HG03354 (cell line): ENCODE results near the gene PIGQ.
A peak's percentile ranks its signal among the peaks of the same experiment; 100 is the strongest.

Source experiments
- ATAC-seq: cut with Tn5 transposase; IDR thresholded peaks from one replicate; pipeline ENCODE4 v1.9.1; 2021; ENCODE audit warnings: mild to moderate bottlenecking; ENCODE audit not compliant: unreplicated experiment, poor library complexity, severe bottlenecking

PIGQ gene

DNA sequence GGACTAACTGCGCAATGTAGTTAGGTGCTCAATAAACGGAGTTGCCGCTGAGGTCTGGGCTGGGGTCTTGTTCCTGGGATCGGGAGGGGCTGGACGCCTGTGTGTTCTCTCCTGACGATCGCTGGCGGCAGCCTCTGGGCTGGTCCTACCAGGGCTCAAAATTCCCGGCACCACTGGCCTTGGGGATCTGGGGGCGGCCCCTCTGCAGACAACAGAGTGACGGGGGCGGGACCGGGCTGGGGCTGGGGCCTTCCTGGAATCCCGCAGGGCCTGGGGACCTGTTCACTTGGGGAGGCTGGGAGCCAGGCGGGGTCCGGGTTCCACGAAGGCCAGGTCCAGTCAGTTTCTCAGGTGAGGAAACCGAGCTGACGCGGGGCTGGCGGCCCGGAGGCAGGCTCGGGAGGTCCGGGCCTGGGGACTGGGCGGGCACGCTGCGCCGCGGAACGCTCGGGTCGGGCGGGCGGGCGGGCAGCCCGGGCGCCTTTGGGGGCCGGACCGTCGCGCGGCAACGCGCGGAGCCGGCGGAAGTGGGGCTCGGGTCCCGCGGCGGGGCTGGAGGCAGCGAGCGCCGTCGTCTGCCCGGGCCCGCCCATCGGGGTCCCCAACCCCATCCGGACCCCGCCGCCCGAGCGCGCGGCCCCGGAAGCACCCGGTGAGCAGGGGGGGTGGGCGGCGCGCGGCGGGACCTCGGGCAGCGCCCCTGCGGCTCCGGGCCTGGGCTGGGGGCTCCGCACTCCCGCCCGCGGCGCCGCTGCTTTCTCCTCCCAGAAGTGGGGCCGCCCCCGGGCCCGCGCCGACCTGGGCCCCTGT lies at the start of gene PIGQ:
Gene PIGQ (plus strand): TSS at position 524 of the 810 bp plus-strand sequence. CDS start 4,107 bp downstream, outside the sequence.
- ATAC-seq = peak; percentile 57

- ATAC-seq = no peak
Observed at GRCh38 chr16:520847-521246, 48.9 kb upstream of the PIGQ start.

DNA sequence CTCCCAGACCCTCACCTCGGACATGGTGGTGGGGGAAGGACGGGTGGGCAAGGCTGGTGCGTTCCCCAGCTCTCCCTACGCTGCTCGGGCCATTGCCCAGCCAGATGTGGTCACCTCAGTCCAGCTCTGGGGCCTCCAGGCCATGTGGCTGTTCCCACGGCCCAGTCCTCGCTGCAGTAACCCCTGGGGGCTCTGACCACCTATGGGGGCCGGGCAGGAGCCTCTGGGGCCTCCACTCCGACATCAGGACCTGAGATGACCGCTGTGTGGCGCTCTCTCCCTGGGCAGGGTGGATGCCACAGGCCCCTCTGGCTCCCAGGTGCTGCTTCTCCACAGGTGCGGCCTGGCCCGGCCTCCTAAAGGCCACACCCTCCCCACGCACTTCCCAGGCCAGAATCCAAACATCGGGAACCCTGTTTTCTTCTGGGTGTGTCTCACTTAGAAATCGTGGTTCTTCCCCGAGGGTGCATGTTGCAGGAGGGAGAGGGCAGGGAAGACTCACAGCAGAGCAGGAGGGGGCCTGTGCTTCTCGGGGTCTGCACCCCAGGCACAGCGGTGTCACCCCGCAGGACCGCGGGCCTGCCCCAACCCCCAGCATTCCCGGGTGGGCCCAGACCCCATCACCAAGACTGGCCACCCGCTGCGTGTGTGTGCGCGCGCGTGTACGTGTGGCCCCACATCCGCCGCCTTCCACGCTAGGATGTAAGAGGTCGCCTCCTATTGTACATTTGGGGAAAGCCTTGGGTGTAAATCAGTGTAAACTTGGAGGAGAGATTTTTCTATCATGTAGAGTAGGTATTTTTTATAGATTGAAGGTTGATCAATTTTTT lies 48.2 kb upstream of the PIGQ start:
- no peak for ATAC-seq

- no peak for ATAC-seq
Observed at GRCh38 chr16:522320-523096, 47.3 kb upstream of the PIGQ start.

- ATAC-seq = no peak
Observed at GRCh38 chr16:523097-523741, 46.5 kb upstream of the PIGQ start.

- no peak for ATAC-seq
Observed at GRCh38 chr16:524274-525040, 45.3 kb upstream of the PIGQ start.

DNA sequence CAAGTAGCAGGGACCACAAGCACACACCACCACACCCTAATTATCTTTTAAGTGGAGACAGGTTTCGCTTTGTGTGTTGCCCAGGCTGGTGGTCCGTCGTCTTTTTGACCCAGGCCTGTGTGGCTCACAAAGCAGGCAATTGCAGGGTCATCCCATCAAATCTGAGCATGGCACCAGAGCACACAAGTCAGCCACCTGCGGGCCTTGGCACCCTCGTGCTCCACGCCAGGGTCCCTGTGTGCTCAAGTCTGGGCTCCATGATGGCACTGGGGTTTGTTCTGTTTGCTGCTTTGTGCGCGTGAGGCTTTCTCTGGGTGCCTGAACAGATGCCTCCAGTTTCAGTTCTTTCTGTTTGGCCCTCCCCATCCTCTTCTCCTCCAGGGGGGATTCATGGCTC lies 44.6 kb upstream of the PIGQ start:
- no peak for ATAC-seq

GRCh38 chr16:525520-526180 lies 44.1 kb upstream of the PIGQ start:
- no peak for ATAC-seq

GRCh38 chr16:526181-527014 lies 43.4 kb upstream of the PIGQ start:
- peak; percentile 4 for ATAC-seq

DNA sequence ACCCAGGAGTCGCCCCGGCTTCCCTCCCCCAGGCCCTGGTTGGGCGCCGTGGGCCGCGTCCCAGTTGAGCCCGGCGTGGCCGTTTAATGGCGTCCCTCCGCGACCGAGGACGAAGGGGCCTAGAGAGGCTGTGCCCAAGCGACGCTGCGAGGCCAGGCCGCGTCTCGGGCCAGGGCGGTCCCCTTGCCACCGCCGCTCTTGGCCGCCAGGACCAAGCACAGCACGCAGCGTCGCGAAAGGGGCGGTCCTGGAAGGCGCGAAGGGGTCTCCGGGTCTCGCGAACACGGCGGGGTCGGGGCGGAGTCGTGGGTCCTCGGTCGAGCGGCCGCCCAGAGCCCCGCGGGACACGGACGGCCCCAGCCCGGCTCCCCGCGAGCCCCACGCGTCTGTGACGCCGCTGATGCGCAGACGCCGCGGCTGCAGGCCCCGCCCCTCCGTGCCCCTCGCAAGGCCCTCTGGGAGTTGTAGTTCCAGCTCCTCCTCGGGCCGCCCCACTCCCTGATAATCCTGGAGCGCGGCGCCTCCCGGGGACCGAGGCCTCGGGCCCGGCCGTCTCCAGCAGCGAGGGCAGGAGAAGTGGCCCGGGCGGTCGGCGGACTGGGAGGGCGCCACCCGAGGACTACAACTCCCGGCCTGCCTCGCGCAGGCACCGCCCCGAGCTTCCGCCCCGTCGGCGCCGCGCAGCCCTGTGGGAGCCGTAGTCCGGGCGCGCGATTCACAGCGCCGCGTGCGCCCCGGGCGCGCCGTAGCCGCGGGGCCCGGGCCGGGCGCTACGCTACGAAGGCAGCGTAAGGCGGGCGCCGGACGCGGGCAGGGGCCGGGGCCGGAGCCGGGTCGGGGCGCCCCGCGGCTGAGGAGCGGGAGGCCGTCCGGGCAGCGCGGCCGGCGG lies 42.5 kb upstream of the PIGQ start, which contains the start of gene CAPN15:
Gene CAPN15 (plus strand): TSS at position 698 of the 889 bp plus-strand sequence. CDS start 19,127 bp downstream, outside the sequence.
- peak; percentile 74 for ATAC-seq

DNA sequence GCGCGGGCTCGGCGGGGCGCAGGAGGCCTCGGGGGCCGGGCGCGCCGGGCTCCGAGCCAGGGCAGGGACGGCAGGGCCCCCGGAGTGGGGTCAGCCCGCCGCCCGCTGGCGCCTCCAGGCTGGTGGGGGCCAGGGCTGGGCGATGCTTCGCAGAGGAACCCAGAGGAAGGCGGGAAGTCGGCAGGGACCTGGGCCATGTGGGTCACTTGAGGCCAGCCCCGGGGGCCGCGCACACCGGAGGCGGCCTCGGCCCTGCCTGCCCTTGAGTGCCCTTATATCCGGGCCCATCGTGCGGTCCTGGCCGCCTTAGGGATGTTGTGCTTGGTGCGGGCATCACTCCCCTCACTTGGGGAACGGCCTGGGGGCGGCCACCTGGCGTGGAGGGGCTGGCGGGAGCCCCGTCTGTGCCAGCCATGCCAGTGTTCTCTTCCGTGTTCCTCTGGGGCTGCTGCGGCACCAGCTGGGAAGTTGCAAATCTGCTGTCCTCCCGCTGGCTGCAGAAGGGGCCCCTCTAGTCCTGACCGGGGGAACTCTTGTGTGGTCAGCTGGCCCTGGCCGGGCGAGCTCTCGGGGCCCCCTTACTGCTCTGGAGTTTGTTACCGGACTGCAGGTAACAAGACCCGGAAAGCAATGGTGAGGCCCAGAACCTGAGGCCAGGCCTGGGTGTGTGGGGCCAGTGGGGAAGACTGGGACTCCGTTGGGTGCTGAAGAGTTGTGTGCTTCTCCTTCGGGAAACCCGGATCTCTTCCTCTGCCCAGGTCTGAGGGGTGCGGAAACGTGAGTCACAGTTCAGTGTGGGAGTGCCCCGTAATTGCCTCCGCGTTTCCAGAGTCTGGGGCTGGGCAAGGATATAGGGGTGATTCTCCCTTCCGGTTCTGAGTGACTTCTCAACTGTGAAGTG lies 41.4 kb upstream of the PIGQ start:
- peak; percentile 11 for ATAC-seq

GRCh38 chr16:529012-529575 lies 40.7 kb upstream of the PIGQ start:
- ATAC-seq = no peak

DNA sequence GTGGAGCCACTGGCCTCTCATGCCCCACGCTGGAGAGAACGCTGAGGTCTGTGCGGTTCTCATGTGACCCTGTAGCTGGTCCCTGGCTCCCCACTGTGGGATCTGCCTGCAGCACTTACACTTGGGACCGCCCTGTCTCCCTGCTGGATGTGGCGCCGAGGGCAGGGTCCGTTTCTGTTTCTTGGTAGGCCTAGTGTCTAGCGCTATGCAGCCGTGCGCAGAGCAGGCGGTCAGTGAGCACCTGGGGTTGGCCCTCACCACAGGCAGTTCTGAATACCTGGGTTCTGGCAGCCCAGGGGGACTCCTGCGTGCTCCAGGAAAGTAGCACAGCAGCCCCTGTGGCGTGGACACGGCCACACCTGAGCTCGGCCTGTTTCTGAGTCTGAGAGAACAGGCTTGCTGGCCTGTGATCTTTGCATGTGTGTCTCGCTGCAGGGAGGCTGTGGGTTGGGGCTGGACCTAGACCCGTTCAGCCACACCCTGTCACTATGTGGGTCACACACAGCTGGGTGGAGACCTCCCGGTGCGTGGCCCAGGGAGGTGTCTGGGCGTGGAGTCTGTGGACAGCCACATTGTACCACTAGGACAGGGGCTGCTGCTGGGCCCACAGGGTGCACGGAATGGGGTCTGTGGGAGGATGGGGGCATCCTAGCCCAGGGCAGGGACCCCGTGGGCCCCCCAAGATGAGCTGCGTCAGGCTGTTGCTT lies 39.5 kb upstream of the PIGQ start:
- no peak for ATAC-seq

- no peak for ATAC-seq
Observed at GRCh38 chr16:531494-532125, 38.2 kb upstream of the PIGQ start.
